Motor neuron (in vitro differentiated cells): ENCODE data around the gene ANKRD44. TPM values are rescaled to one million over a fixed set of nuclear protein-coding genes. Genes with fewer than 3 reads are reported as not detected.
A peak's percentile ranks its signal among the peaks of the same experiment; 100 is the strongest.

Experiments used
- ATAC-seq, 8 experiments: fragments of 200-7000 bp; cut with Tn5 transposase; replicated peaks in 6 of 8; 2 replicates each; pipeline ENCODE4 v1.8.0; 2021; ENCODE audit warnings: mild to moderate bottlenecking in 8 of 8, moderate library complexity in 8 of 8
- H3K27ac ChIP-seq, 2 donors: fragments of 250-450 bp; sonication (Bioruptor Pico); 2 replicates each; pipeline ENCODE4 v1.9.0; 2021; ENCODE audit warnings: antibody characterized with exemption in 2 of 2, mild to moderate bottlenecking in 2 of 2, moderate library complexity in 1 of 2
- H3K4me1 ChIP-seq, 2 donors: fragments of 250-450 bp; sonication (Bioruptor Pico); replicated peaks in 1 of 2; 2 replicates each; pipeline ENCODE4 v1.6.1; 2021; ENCODE audit warnings: antibody characterized with exemption in 2 of 2, mild to moderate bottlenecking in 2 of 2, moderate library complexity in 1 of 2
- H3K4me3 ChIP-seq, 5 donors: fragments of 250-450 bp; sonication (Bioruptor Pico); 2 replicates each; pipeline ENCODE4 v1.9.0; 2021; ENCODE audit warnings: antibody characterized with exemption in 5 of 5, mild to moderate bottlenecking in 5 of 5, moderate library complexity in 4 of 5
- WGBS, 10 experiments: fragments of 450-650 bp; shearing (Covaris generic); methylation state at CpG; one replicate each; pipeline ENCODE4 v1.0.0; 2022; 5-methylcytosine and 5-hydroxymethylcytosine counted together
- in situ Hi-C, 9 experiments: fragments of 400-800 bp; cut with MboI; loops; one replicate each; pipeline ENCODE4 v1.15.0; 2021; ENCODE audit warnings: low sequenced_read_pairs in 9 of 9, low pct_unique_long_range_greater_than_20kb in 2 of 9; ENCODE audit not compliant: unreplicated experiment in 9 of 9
- total RNA-seq, 8 experiments: library from RNA; unstranded; fragments of 300-600 nt; gene quantifications; 2 replicates each; pipeline versions ENCODE4 v1.2.3 to v1.2.4, GENCODE V29; 2022

Gene ANKRD44
- total RNA-seq, 8 experiments from 2014 or later = 3.4 to 28.8 (median 14.8) TPM

GRCh38 chr2:197107291-197108269, 203.0 kb downstream of the ANKRD44 start:
- no peak overlapping the region for H3K27ac ChIP-seq
- in situ Hi-C loops = loop anchor here in 2 of 9 experiments (25.0 kb wide), 2 partner anchors 230 to 255 kb away; no protein-coding TSS in a partner anchor

GRCh38 chr2:197103363-197103762, 207.2 kb downstream of the ANKRD44 start:
- Histone ChIP-seq H3K4me3 (no peak overlapping the region), H3K27ac (no peak overlapping the region), H3K4me1 (peaks cover 0 to 8% of the 10 kb centered on the region in 2 donors)
- no peak for ATAC-seq
- 80 to 100% (median 100%) methylated on average over 1 of the region's 1 CpG; no CpG with 5 or more reads in 5 of the 10 experiments for WGBS, 10 experiments
- in situ Hi-C loops = loop anchor here in 2 of 9 experiments (25.0 kb wide), 2 partner anchors 234 to 259 kb away; no protein-coding TSS in a partner anchor

More at GRCh38 chr2:197107291-197108269, 203.0 kb downstream of the ANKRD44 start:
- H3K4me1 ChIP-seq = peaks cover 8 to 11% of the 10 kb centered on the region in 2 donors
- no peak overlapping the region for H3K4me3 ChIP-seq
- peak in 4 of 8 experiments; percentile 48 to 94 (median 80) for ATAC-seq
- WGBS, 10 experiments = 38 to 83% (median 72%) methylated on average over 1 to 2 of the region's 2 CpGs

GRCh38 chr2:197102231-197102630, 208.3 kb downstream of the ANKRD44 start:
- 50 to 75% (median 55%) methylated on average over 1 of the region's 1 CpG; no CpG with 5 or more reads in 6 of the 10 experiments for WGBS, 10 experiments
- H3K27ac ChIP-seq = no peak overlapping the region
- in situ Hi-C loops = loop anchor here in 2 of 9 experiments (25.0 kb wide), 2 partner anchors 235 to 260 kb away; no protein-coding TSS in a partner anchor

GRCh38 chr2:197101519-197101918, 209.1 kb downstream of the ANKRD44 start:
- no peak overlapping the region for H3K4me3 ChIP-seq
- H3K4me1 ChIP-seq = peaks cover 4 to 6% of the 10 kb centered on the region in 2 donors
- in situ Hi-C loops = loop anchor here in 2 of 9 experiments (25.0 kb wide), 2 partner anchors 236 to 261 kb away; no protein-coding TSS in a partner anchor
- 80 to 100% (median 92%) methylated on average over 1 to 2 of the region's 2 CpGs for WGBS, 10 experiments
- no peak for ATAC-seq
- no peak overlapping the region for H3K27ac ChIP-seq

More at GRCh38 chr2:197102231-197102630, 208.3 kb downstream of the ANKRD44 start:
- Histone ChIP-seq H3K4me3 (no peak overlapping the region), H3K4me1 (peaks cover 0 to 4% of the 10 kb centered on the region in 2 donors)
- ATAC-seq = no peak

- peak in 1 of 8 experiments; percentile 97 for ATAC-seq
Measured at GRCh38 chr2:197097578-197098366, 212.8 kb downstream of the ANKRD44 start.

GRCh38 chr2:197096649-197097048, 213.9 kb downstream of the ANKRD44 start:
- ATAC-seq = no peak

More at GRCh38 chr2:197097578-197098366, 212.8 kb downstream of the ANKRD44 start:
- Histone ChIP-seq H3K27ac (no peak overlapping the region), H3K4me3 (no peak overlapping the region), H3K4me1 (peaks cover 9 to 21% of the 10 kb centered on the region in 2 donors)
- in situ Hi-C loops = no loop called here
- 48 to 100% (median 92%) methylated on average over 3 to 6 of the region's 7 CpGs; no CpG with 5 or more reads in 1 of the 10 experiments for WGBS, 10 experiments

GRCh38 chr2:197092431-197092830, 218.1 kb downstream of the ANKRD44 start:
- whole genome bisulfite sequencing, 10 experiments = 0 to 25% (median 6%) methylated on average over 1 to 4 of the region's 4 CpGs
- peak; percentile 87 to 97 (median 94) for ATAC-seq
- no peak overlapping the region for H3K4me3 ChIP-seq
- peaks cover 53 to 74% of the 10 kb centered on the region in 2 donors for H3K4me1 ChIP-seq
- in situ Hi-C loops = no loop called here
- peak overlapping the region; percentile 74 to 86 for H3K27ac ChIP-seq

More at GRCh38 chr2:197096649-197097048, 213.9 kb downstream of the ANKRD44 start:
- Histone ChIP-seq H3K4me1 (peaks cover 20 to 32% of the 10 kb centered on the region in 2 donors), H3K4me3 (no peak overlapping the region), H3K27ac (no peak overlapping the region)
- in situ Hi-C loops = no loop called here
- 0 to 67% (median 26%) methylated on average over 1 to 2 of the region's 2 CpGs; no CpG with 5 or more reads in 2 of the 10 experiments for WGBS, 10 experiments

- in situ Hi-C loops = no loop called here
- no peak overlapping the region for H3K4me3 ChIP-seq
- peaks cover 58 to 85% of the 10 kb centered on the region in 2 donors for H3K4me1 ChIP-seq
- H3K27ac ChIP-seq = peak overlapping the region; percentile 28 to 49
- WGBS, 10 experiments = 40 to 100% (median 86%) methylated on average over 2 to 6 of the region's 10 CpGs; no CpG with 5 or more reads in 3 of the 10 experiments
- peak in 1 of 8 experiments; percentile 78 for ATAC-seq
Measured at GRCh38 chr2:197090742-197091367, 219.7 kb downstream of the ANKRD44 start.

GRCh38 chr2:197089655-197090054, 220.9 kb downstream of the ANKRD44 start:
- peak in 5 of 8 experiments; percentile 13 to 41 (median 37) for ATAC-seq

GRCh38 chr2:197088694-197089093, 221.9 kb downstream of the ANKRD44 start:
- H3K27ac ChIP-seq = peak overlapping the region in 1 of 2 donors; percentile 65
- in situ Hi-C loops = no loop called here
- H3K4me1 ChIP-seq = peaks cover 58 to 80% of the 10 kb centered on the region in 2 donors
- peak in 5 of 8 experiments; percentile 46 to 57 (median 48) for ATAC-seq
- peak overlapping the region in 1 of 5 donors; percentile 7 for H3K4me3 ChIP-seq
- 0 to 83% (median 16%) methylated on average over 2 to 5 of the region's 5 CpGs for WGBS, 10 experiments

More at GRCh38 chr2:197089655-197090054, 220.9 kb downstream of the ANKRD44 start:
- H3K4me3 ChIP-seq = no peak overlapping the region
- peak overlapping the region; percentile 21 to 65 for H3K27ac ChIP-seq
- peaks cover 58 to 87% of the 10 kb centered on the region in 2 donors for H3K4me1 ChIP-seq
- in situ Hi-C loops = no loop called here
- 13 to 100% (median 74%) methylated on average over 1 to 2 of the region's 2 CpGs; no CpG with 5 or more reads in 2 of the 10 experiments for WGBS, 10 experiments

- ATAC-seq = peak in 5 of 8 experiments; percentile 14 to 40 (median 32)
- 44 to 100% (median 84%) methylated on average over 1 to 4 of the region's 4 CpGs; no CpG with 5 or more reads in 1 of the 10 experiments for WGBS, 10 experiments
- H3K4me1 ChIP-seq = peaks cover 42 to 58% of the 10 kb centered on the region in 2 donors
- peak overlapping the region in 1 of 5 donors; percentile 5 for H3K4me3 ChIP-seq
- in situ Hi-C loops = no loop called here
- H3K27ac ChIP-seq = no peak overlapping the region
Measured at GRCh38 chr2:197086500-197086899, 224.1 kb downstream of the ANKRD44 start.

- 73 to 100% (median 91%) methylated on average over 1 to 5 of the region's 5 CpGs for WGBS, 10 experiments
- H3K4me1 ChIP-seq = peaks cover 44 to 57% of the 10 kb centered on the region in 2 donors
- H3K4me3 ChIP-seq = no peak overlapping the region
- no peak overlapping the region for H3K27ac ChIP-seq
- in situ Hi-C loops = no loop called here
- ATAC-seq = no peak
Measured at GRCh38 chr2:197085665-197086064, 224.9 kb downstream of the ANKRD44 start.
